DMS 273 treated with DMSO at 0.1 percent for 48 hours (cell line): ENCODE measurements around the gene CHCHD5.
"Not testable (repeated sequence)": the region's sequence is repeated elsewhere in the genome, so short reads cannot be mapped to it uniquely, and the experiment has no call there.

Experiments
- DNase-seq: peaks from one replicate; lab custom pipeline; 2025; lab: John Stamatoyannopoulos, UW

CHCHD5 gene

GRCh38 chr2:112588611-112589045, 4.2 kb downstream of the CHCHD5 start:
- DNase-seq, result no peak

- DNase-seq, result no peak
Observed at GRCh38 chr2:112591413-112591812, 7.0 kb downstream of the CHCHD5 start.

- DNase-seq, result no peak
Observed at GRCh38 chr2:112593736-112594135, 9.3 kb downstream of the CHCHD5 start.

- no peak for DNase-seq
Observed at GRCh38 chr2:112597537-112598322, 13.3 kb downstream of the CHCHD5 start.

- DNase-seq, result no peak
Observed at GRCh38 chr2:112600634-112601033, 16.2 kb downstream of the CHCHD5 start.

GRCh38 chr2:112601754-112602153, 17.3 kb downstream of the CHCHD5 start:
- no peak for DNase-seq

- no peak for DNase-seq
Observed at GRCh38 chr2:112602917-112603316, 18.5 kb downstream of the CHCHD5 start.

- no peak for DNase-seq
Observed at GRCh38 chr2:112603731-112604130, 19.3 kb downstream of the CHCHD5 start.

- no peak for DNase-seq
Observed at GRCh38 chr2:112604952-112605351, 20.5 kb downstream of the CHCHD5 start.

GRCh38 chr2:112605926-112606325, 21.5 kb downstream of the CHCHD5 start:
- DNase-seq, result no peak

GRCh38 chr2:112606547-112606946, 22.1 kb downstream of the CHCHD5 start:
- no peak for DNase-seq

- DNase-seq, result no peak
Observed at GRCh38 chr2:112607680-112608438, 23.4 kb downstream of the CHCHD5 start.

- DNase-seq, result not testable (repeated sequence)
Observed at GRCh38 chr2:112609320-112609719, 24.9 kb downstream of the CHCHD5 start.

GRCh38 chr2:112612283-112612682, 27.9 kb downstream of the CHCHD5 start:
- DNase-seq, result not testable (repeated sequence)

GRCh38 chr2:112614201-112614840, 29.9 kb downstream of the CHCHD5 start:
- DNase-seq, result no peak

- no peak for DNase-seq
Observed at GRCh38 chr2:112615051-112615450, 30.6 kb downstream of the CHCHD5 start.

- not testable (repeated sequence) for DNase-seq
Observed at GRCh38 chr2:112615798-112616197, 31.4 kb downstream of the CHCHD5 start.

- no peak for DNase-seq
Observed at GRCh38 chr2:112618383-112618782, 34.0 kb downstream of the CHCHD5 start.

GRCh38 chr2:112621790-112622527, 37.5 kb downstream of the CHCHD5 start:
- DNase-seq, result no peak

GRCh38 chr2:112622528-112622849, 38.1 kb downstream of the CHCHD5 start:
- DNase-seq, result no peak

GRCh38 chr2:112623913-112624777, 39.7 kb downstream of the CHCHD5 start:
- no peak for DNase-seq
